ENCODE results near the gene S100A16.

GRCh38 chr1:153572569-153573015 is 40.3 kb downstream of the S100A16 start:
- TF ChIP-seq EP300 (IDR thresholded peaks at IDR 0.05), result no peak
- TF ChIP-seq CTCF (IDR thresholded peaks at IDR 0.05), result peak; percentile 74 to 90 (median 78)
- no peak for TF ChIP-seq POLR2A (IDR thresholded peaks at IDR 0.05)
- TF ChIP-seq POLR2AphosphoS5 (IDR thresholded peaks at IDR 0.05), result peak; percentile 56 to 81
